GM19372 (cell line): ENCODE results near the gene LAMA5.

Source experiments
- ATAC-seq: cut with Tn5 transposase; IDR thresholded peaks from one replicate; pipeline ENCODE4 v1.9.1; 2021; ENCODE audit warnings: mild to moderate bottlenecking, low read depth, moderate library complexity; ENCODE audit not compliant: unreplicated experiment

Gene LAMA5

DNA sequence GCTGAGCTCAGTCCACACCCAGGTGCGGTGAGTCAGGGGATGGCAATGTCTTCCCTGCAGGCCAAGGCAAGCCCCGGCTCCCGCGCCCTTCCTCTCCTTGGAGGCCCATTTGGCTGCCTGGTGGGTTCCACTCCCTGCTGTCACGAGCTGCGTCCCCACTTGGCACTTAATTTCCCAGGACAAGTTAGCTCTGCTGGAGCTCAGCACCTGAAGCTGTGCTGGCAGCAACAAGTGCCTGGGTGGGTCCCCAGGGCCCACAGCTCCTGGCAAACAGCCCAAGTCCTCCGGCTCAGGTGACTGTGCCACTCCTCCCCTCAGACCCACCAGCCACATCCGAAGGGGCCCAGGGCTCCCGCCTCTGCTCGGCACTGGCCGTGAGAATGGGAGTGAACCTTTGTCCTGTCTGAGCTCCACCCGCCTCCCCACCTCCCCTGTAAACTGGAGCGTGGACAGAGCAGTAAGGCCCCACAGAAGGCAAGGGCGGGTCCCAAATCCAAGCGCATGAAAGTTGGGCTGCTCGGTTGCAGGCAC is 16.9 kb downstream of the LAMA5 start:
- no peak for ATAC-seq

DNA sequence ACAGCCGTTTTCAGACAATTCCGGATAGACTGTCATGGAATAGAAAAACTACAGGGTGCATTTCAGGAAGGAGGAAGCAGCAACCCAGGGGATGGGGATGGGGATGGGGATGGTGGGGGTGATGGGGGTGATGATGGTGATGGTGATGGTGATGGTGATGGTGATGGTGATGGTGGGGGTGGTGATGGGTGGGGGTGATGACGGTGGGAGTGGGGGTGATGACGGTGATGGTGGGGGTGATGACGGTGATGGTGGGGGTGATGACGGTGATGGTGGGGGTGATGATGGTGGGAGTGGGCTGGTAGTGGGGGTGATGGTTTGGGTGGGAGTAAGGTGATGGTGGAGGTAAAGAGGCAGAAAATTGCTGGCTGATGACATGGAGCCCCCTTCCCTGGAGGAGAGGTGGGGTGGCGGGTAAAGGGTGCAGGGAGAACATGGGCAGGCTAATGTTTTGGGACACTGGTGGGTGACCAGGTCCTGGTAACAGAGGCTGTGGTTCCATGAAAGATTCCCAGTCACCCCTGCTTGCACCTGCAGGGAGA is 17.5 kb downstream of the LAMA5 start:
- no peak for ATAC-seq

- no peak for ATAC-seq
These were observed 18.5 kb downstream of the LAMA5 start for GRCh38 chr20:62348604-62349003.

DNA sequence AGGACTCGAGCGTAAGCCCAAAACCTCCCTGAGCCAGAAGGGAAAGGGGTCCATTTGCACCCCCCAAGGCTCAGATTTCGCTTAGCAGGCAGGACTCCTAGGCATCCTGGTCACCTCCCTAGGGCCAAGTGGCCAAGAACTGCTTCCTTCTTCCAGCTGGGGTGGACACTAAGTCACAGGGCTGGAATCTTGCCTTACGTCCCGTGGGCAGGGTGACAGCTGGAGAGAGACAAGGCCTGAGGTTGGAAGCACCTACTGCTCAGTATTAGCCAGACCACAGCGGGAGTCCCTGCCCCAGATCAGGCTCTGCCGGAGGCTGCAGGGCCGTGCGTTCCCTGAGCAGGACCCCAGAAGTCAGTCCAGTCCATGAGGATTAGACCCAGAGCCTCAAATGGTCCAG is 19.7 kb downstream of the LAMA5 start:
- ATAC-seq = no peak

DNA sequence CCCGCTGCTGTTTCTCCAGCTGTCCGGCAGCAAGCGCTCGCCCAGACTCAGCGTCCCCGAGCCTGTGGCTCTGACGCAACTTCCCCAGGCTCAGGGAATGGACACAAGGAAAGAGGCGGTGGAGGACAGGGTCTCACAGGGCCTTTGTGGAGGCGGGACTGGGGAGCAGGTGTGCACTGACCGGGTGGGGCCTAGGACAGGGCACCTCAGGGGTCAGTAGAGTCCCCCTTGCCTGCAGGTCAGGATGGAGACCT is 20.0 kb downstream of the LAMA5 start:
- no peak for ATAC-seq

DNA sequence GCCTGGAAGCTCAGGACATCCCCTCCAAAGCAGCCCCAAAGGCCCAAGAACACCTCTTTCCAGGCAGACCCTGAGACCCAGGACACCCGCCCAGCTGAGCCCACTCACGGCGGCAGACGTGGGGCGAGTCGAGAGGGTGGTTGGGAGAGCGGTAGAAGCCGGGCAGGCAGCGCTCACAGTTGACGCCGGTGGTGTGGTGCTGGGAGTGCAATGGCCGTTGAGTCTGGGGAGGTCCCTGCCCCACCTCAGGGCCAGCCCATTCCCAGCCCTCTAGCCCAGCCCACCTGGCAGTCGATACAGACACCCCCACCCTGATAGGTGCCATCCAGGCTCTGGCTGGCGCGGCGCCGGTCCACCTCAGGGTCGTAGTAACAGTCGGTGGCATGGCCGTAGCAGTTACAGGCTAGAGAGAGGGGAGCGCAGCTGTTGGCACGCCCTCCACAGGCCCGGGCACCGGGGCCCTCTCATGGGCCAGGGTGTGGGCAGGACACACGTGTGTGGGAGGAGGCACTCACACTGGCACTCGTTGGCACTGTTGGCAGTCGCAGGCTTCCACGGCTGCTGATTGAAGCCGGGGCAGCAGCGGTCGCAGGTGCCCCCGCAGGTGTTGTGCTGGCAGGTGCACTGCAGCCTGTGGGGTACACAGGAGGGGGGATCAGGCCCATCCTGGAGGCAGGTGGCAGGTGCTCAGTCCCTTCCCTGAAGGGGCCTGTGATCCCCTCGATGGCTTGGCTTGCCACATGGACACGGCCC is 20.5 kb downstream of the LAMA5 start:
- no peak for ATAC-seq

DNA sequence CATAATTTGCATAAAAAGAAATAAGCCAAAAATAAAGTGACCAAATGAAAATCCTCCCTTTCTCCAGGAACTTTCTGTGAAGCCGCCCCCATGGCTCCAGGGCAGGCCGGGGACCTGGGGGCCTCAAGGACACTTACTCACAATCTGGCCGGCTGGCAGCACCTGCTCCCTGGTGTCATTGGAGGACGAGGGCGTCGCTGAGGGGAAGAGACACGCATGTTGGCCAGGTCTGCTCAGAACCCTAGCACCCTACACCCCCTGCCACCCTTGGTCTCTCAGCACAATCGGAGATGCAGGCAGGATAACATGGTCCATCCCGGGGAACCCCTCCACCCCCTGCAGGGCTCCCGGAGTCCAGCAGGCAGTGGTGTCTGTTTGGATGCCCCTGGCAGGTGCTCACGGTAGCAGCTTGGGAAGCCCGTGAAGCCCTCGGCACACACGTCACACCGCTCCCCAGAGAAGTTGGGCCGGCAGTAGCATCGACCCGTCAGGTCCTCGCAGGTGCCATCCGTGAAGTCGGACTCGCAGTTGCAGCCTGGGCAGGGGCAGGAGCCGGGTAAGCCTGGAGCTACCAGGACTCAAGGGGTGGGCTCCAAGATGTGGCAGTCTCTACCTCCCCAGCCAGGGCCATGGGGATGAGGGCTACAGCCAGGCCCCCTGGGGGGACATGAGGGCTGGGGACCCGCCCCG is 21.3 kb downstream of the LAMA5 start:
- ATAC-seq = no peak

DNA sequence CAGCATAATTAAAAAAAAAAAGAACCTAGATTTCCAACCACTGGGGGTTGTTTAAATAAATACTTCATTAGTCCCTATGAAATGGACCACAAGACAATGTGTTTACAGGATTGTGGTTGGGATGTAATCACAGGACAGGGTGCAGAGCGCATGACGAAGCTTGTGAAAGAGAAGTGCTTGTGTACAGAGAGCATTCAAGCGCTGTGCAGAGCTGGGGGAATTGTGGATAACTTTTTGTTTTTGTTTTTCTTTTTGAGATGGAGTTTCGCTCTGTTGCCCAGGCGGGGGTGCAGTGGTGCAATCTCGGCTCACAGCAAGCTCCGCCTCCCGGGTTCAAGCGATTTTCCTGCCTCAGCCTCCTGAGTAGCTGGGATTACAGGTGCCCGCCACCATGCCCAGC is 22.3 kb downstream of the LAMA5 start:
- ATAC-seq = no peak

DNA sequence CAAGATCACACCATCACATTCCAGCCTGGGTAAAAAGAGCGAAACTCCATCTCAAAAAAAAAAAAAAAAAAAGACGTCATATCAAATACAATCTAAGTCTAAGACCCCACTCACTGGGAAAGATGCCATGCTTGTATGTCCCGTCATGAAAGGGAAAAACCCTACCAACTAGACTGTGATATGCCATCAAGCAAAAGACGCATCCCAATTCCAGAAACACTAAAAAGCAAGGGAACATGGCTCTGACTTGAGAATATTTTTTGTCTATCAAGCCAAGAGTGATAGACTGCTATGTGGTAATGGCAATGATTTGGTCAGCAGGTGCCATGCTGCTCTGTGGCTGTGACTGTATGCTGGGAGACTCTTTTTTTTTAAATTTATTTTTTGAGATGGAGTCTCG is 23.0 kb downstream of the LAMA5 start:
- no peak for ATAC-seq

DNA sequence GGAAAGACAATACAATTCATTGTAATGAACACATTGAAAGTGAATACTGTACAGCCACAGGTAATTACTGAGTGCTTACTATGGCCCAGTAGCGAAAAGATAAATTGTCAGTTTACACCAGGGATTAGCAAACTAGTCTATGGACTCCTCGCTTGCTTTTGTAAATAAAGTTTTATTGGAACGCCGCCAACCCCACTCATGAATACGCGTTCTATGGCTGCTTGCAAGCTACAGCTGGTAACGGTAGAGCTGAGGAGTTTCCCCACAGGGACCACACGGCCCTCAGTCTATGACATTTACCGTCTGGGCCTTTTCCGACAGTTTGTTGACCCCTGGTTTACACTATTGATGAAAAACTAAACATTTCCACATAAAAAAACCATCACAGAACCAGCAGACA is 24.2 kb downstream of the LAMA5 start:
- ATAC-seq = no peak

DNA sequence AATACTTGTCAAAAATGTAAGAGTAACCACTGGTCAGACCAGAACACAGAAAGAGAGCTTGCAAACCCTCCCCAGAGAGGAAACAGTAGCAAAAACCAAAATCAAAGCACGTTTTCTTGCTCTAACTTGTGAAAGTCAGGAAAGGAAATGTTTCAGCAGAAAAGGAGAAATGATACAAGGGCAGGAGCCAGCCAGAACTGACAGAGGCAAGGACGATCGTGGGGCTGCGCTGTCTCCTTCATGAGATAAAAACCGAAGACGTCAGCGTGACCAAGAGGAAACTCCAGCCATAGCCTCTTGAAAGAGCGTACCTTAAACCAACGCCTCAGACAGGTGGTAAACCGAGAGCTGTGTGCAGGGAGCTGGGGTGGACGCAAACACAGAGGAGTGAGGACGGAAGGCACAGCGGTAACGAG is 27.5 kb downstream of the LAMA5 start:
- ATAC-seq = peak; percentile 66

GRCh38 chr20:62338294-62338620 is 28.9 kb downstream of the LAMA5 start:
- no peak for ATAC-seq

GRCh38 chr20:62337558-62338293 is 29.4 kb downstream of the LAMA5 start:
- ATAC-seq = no peak

DNA sequence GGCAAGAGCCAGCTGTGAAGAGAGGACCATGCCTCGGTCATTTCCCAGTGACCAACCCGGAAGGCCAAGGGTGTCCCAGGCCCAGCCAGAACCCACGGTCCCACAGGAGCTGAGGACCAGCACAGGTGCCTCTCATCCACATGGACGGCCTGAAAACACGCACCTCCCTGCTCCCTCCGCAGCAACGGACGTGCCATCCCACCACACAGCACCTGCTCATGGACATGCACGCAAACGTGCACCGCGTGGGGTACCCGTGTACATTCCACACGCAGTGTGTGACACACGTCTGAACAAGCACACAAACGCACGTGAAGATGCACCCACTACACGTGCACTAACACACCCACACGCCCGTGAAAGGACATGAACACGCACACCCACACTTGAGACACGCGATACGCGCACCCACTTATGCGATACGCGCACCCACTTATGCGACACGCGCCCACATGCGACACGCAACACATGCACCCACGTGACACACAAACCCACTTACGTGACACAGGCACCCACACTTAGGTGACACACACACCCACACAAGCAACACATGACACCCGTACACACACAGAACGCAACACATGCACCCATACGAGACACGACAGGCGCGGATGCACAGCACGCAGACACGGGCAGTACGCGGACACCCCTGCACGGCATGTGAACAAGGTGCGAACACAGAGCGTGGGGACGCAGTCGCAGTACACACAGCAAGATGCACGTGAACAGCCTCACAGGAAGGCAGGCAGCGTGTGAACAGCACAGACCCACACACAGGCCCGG is 30.1 kb downstream of the LAMA5 start:
- no peak for ATAC-seq

- no peak for ATAC-seq
These were observed 30.8 kb downstream of the LAMA5 start for GRCh38 chr20:62336329-62336728.

- ATAC-seq = no peak
These were observed 31.6 kb downstream of the LAMA5 start for GRCh38 chr20:62335532-62335931.

DNA sequence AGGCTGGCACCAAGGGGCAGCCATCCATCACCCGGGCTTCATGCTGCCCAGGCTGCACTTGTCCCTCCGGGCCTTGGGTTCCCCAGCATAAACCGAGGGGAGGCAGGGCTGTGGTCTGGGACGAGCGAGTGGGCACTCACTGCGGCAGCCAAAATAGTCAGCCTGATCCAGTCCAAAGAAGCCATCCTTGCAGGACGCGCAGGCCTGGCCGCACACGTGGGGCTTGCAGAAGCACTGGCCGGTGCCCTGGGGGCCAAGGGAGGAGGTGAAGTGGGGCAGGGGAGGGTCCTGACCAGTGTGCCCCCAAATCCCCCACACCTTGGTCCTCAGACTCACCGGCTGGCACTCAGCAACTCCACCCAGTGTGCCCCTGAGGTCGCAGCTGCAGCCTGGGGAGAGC is 32.2 kb downstream of the LAMA5 start:
- ATAC-seq = no peak

- no peak for ATAC-seq
These were observed 33.1 kb downstream of the LAMA5 start for GRCh38 chr20:62333820-62334595.

DNA sequence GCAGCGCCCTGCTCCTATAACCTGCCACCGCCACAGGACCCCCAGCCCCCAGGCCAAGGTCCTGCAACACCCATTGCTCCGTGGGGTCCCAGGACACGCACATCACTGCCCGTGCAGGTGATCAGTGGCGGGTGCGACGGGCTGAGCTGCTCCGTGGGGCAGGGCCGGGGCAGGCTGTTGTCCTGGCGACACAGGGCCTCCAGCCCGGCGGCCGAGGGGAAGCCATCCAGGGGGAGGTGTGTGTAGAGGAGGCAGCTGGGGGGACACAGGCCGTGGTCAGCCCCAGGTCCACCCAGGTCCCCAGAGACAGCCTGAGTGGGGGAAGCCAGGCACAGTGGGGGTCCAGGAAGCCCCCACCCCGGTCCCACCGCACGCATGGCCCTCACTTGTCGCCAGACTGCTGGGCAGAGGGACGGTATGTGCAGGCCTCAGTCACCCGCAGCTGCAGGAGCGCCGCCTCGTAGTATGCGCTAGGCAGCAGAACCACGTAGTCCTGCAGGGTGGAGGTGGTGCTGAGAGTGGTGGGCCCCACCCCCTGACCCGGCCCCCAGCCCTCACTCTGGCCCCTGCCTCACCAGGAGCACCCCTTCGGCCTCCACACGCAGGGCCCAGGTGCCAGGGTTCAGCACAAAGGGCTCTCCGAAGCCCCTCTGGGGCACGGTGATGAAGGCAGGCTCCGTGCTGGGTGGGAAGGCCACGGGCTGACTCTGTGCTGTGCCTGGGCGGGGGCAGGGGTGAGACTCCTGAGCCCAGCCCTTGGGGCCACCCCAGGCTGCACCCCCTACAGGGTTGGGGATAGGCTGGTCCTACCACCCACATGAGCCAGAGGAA is 33.9 kb downstream of the LAMA5 start:
- ATAC-seq = no peak
